ENCODE measurements around the gene PLCB3. TPM values are rescaled to one million over a fixed set of nuclear protein-coding genes. Genes with fewer than 3 reads are reported as not detected.

Gene PLCB3
- total RNA-seq, 4 donors from 2014 or later, result 196 to 453 (median 359) TPM

DNA sequence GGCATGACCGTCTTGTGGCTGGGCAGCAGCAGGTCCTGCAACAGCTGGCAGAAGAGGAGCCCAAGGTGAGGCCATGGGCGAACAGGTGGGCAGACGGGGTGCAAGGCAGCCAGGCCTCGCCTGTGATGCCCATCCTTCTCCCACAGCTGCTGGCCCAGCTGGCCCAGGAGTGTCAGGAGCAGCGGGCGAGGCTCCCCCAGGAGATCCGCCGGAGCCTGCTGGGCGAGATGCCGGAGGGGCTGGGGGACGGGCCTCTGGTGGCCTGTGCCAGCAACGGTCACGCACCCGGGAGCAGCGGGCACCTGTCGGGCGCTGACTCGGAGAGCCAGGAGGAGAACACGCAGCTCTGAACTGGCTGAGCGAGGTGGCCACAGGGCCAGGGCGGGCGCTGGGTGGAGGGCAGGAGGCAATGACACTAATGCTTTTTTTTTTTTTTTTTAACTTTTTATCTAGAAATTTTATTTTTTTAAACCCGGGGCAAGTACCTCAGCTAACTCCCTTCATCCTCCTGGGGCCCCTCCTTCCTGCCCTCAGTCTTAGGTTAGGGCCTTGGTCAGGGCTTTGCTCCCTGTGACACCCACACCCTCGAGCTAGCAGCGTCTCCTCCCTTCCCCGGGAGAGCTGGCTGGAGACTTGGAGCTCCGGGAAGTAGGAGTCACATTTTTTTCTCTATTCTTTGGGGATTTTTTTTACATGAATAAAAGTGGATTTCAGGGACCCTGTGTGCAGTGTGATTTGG lies 16.0 kb downstream of the PLCB3 start:
- no peaks in the 10 kb centered on the region for H3K9me3 ChIP-seq
- peaks cover 7 to 65% (median 12%) of the 10 kb centered on the region in 4 donors for H3K4me1 ChIP-seq
- DNase-seq, result peak in 1 of 3 donors; percentile 67
- no peak overlapping the region for H3K4me3 ChIP-seq
- H3K36me3 ChIP-seq, result peaks cover 0 to 49% (median 0%) of the 10 kb centered on the region in 3 donors
- H3K27ac ChIP-seq, result peak overlapping the region in 3 of 4 donors; percentile 90 to 98 (median 96)
- TF ChIP-seq, protein P1, sequence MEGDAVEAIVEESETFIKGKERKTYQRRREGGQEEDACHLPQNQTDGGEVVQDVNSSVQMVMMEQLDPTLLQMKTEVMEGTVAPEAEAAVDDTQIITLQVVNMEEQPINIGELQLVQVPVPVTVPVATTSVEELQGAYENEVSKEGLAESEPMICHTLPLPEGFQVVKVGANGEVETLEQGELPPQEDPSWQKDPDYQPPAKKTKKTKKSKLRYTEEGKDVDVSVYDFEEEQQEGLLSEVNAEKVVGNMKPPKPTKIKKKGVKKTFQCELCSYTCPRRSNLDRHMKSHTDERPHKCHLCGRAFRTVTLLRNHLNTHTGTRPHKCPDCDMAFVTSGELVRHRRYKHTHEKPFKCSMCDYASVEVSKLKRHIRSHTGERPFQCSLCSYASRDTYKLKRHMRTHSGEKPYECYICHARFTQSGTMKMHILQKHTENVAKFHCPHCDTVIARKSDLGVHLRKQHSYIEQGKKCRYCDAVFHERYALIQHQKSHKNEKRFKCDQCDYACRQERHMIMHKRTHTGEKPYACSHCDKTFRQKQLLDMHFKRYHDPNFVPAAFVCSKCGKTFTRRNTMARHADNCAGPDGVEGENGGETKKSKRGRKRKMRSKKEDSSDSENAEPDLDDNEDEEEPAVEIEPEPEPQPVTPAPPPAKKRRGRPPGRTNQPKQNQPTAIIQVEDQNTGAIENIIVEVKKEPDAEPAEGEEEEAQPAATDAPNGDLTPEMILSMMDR (IDR thresholded peaks at IDR 0.05), result no peak
- TF ChIP-seq POLR2A (IDR thresholded peaks at IDR 0.05), result no peak
- no peaks in the 10 kb centered on the region for H3K27me3 ChIP-seq

DNA sequence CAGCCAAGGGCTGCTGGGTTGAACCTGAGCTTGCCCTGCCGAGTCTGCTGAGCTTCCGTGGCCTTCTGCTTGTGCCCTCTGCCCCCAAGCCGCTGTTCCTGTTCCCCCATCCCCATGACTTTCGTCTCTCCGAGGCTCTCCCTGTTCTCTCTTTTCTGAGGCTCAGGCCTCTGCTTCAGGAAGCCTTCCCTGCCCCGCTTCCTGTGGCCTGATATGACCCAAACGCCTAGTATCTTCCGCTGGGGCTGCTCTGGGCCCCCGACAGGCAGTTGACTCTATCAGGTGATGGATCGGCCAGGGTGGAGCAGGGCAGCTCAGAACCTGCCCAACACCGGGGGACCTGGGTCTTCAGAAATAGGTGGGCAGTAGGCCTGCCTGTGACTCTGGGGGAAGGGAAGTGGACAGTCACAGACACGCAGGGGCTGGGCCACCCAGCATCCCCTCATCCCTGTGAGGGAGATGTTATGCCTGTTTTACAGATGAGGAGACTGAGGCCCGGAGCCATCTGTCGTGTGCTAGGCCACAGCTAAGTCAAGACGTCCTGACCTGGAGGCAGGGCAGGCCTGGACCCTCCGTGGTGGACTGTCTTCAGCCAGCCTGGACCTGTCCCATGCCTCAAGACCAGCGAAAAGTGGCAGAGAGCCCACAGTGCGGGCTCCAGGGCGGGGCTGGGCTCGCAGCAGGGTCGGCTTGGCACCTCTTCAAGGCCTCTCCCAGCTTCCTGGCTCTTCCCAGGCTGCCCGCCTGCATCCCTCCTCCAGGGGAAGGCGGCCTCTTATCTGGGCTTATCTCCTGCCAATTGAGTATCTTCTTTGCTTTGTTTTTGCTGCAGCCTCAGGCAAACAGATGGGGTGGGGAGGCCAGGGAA lies 16.9 kb downstream of the PLCB3 start:
- H3K27ac ChIP-seq, result peak overlapping the region; percentile 90 to 98 (median 94)
- H3K4me1 ChIP-seq, result peaks cover 7 to 71% (median 12%) of the 10 kb centered on the region in 4 donors
- DNase-seq, result peak in 2 of 3 donors; percentile 73 to 81
- no peaks in the 10 kb centered on the region for H3K27me3 ChIP-seq
- H3K9me3 ChIP-seq, result no peaks in the 10 kb centered on the region
- H3K36me3 ChIP-seq, result peaks cover 0 to 40% (median 0%) of the 10 kb centered on the region in 3 donors
- peak overlapping the region; percentile 62 to 87 (median 78) for H3K4me3 ChIP-seq
- TF ChIP-seq, protein P1 (IDR thresholded peaks at IDR 0.05), result peak in 2 of 6 experiments; percentile 18 to 26
- peak in 1 of 2 donors; percentile 35 for TF ChIP-seq POLR2A (IDR thresholded peaks at IDR 0.05)

DNA sequence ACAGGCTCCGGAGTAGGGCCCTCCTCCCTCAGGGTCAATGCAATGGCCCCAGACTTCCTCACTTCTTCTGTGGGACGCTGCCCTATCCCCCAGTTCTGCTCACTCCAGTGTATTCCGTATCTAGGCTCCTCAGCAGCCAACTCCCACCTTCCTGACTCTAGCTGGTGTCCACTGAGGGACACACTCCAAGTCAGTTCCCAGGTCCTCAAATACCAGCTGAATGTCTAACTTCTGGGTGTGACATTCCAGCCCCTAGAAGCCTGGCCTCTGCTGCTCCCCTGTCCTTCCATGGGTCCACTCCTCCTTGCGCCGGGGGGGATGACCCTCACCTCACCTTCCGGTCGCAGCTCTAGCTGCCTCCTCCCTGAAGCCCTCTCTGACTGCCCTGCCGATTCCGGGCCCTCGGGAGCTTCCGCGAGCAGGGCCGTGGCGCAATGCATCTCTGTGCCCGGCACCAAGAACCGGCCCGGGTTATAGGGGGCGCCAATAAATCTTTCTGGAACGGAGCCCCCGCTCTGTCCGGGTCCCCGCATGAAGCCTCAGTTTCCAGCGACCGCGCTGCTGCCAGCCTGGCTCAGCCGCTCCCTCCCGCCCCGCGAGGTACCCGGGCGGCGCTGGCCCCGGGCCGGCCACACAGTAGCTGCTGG lies 17.7 kb downstream of the PLCB3 start:
- DNase-seq, result peak in 2 of 3 donors; percentile 58 to 80
- Histone ChIP-seq H3K36me3 (peaks cover 0 to 33% (median 0%) of the 10 kb centered on the region in 3 donors), H3K4me1 (peaks cover 7 to 64% (median 12%) of the 10 kb centered on the region in 4 donors), H3K27me3 (no peaks in the 10 kb centered on the region), H3K9me3 (no peaks in the 10 kb centered on the region), H3K4me3 (peak overlapping the region; percentile 62 to 87 (median 78)), H3K27ac (peak overlapping the region; percentile 90 to 98 (median 94))
- TF ChIP-seq, protein P1 (IDR thresholded peaks at IDR 0.05), result no peak
- TF ChIP-seq POLR2A (IDR thresholded peaks at IDR 0.05), result no peak

DNA sequence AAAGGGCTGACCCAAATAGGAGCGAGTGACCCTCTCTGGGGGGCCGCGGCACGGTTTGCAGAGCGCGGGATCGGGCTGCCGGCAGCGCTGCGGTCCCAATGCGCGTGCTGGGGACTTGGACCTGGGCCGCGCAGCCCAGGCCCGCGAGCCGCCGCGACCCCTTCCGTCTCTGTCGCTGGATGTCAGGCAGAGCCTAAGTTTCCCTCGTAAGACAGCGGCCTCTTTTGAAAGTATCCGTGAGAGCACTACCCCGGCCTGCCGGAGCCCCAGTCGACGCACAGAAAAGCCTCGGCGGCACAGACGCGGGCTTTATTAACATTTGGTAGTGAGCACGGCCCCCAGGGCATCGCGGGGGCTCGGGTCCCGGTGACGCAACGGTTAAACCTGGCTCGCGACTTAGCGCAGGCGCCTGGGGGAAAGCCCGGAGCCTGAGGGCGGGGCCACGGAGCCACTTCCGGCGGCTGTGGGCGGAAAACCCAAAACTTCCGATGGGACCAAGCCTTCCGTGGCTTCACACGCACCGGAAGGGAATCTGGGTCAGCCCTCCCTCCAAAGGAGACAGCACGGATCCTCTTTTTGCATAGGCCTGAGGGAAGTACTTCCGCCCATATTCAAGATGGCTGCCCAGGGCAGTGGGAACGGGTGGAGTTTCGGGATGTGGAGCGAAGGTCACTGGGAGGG lies 18.4 kb downstream of the PLCB3 start:
- TF ChIP-seq, protein P1 (IDR thresholded peaks at IDR 0.05), result peak in 3 of 6 experiments; percentile 25 to 26 (median 25)
- no peak for TF ChIP-seq POLR2A (IDR thresholded peaks at IDR 0.05)
- Histone ChIP-seq H3K4me3 (peak overlapping the region; percentile 62 to 87 (median 78)), H3K36me3 (peaks cover 0 to 26% (median 0%) of the 10 kb centered on the region in 3 donors), H3K27me3 (no peaks in the 10 kb centered on the region), H3K9me3 (no peaks in the 10 kb centered on the region), H3K4me1 (peaks cover 7 to 58% (median 12%) of the 10 kb centered on the region in 4 donors), H3K27ac (peak overlapping the region; percentile 90 to 98 (median 94))
- DNase-seq, result peak; percentile 94 to 98 (median 98)

Data from Peyer's patch (tissue), 4 donors.